GM21717 (cell line): Measurements from ENCODE around the gene KRTAP1-1.
"Not testable (repeated sequence)": the region's sequence is repeated elsewhere in the genome, so short reads cannot be mapped to it uniquely, and the experiment has no call there.

Experiments
- ATAC-seq: cut with Tn5 transposase; IDR thresholded peaks from one replicate; pipeline ENCODE4 v1.9.1; 2021; ENCODE audit warnings: mild to moderate bottlenecking, moderate library complexity; ENCODE audit not compliant: unreplicated experiment

KRTAP1-1 gene

DNA sequence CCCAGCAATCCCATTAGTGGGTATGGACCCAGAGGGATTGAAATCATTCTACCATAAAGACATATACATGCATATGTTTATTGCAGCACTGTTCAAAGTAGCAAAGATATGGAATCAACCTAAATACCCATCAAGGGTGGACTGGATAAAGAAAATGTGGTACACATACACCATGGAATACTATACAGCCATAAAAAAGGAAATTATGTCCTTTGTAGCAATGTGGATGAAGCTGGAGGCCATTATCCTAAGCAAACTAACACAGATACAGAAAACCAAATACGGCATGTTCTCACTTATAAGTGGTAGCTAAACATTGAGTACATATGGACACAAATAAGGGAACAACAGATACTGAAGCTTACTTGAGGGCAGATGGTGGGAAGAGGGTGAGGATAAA lies 16.3 kb upstream of the KRTAP1-1 start:
- no peak for ATAC-seq

DNA sequence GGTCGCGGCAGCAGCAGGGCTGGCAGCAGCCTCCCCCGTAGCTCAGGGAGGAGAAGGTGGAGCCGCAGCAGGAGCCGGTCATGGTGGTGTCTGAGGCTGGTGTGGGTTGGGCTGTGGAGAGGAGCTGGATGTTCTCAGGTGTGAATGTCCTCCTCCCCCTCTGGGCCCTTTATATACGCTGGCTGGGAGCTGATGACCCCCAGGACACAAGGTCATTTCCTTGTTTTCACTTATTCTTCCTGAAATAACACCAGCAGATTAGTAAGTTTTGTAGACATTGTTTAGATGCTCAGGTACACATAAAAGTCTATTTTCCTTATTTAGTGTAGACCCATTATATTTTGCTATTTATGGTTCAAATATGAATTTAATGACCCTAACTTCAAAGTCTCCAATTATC lies 13.9 kb upstream of the KRTAP1-1 start, which contains the start of gene KRTAP2-2:
Gene KRTAP2-2 (minus strand): TSS at position 101 of the 400 bp plus-strand sequence. CDS start 19 bp downstream, at position 82.
- ATAC-seq = not testable (repeated sequence)

DNA sequence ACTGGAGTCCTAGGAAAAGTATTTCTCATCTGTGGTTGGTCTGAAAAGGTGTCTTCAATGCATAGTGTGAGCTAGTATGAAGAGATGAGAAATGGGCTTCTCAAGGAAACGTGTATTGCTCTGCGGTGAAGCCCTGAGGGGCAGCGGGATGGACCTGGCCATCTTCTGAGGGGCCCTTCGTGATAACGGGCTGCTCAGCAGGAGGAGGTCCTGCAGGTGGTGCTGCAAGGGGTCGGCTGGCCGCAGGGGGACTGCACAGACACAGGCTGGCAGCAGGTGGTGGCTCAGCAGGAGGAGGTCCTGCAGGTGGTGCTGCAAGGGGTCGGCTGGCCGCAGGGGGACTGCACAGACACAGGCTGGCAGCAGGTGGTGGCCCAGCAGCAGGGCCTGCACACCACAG lies 13.3 kb upstream of the KRTAP1-1 start:
- not testable (repeated sequence) for ATAC-seq

DNA sequence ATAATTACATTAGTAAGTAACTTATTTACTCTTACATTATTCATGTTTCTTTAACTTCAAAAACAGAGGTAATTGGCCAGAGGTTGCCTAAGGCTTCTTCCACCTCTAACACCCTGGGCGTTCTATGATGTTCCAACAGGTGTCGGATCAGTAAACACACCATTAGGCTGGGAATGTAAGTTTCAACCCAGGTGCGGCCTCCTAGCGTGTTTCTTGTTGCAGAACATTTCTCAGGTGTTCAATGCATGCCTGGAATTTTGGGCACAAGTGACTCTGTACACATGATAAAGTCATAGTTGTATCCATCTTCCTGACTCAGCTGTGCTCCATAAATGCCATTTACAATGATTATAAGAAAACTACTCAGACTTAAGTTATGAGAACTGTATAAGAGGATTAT lies 12.8 kb upstream of the KRTAP1-1 start:
- no peak for ATAC-seq

DNA sequence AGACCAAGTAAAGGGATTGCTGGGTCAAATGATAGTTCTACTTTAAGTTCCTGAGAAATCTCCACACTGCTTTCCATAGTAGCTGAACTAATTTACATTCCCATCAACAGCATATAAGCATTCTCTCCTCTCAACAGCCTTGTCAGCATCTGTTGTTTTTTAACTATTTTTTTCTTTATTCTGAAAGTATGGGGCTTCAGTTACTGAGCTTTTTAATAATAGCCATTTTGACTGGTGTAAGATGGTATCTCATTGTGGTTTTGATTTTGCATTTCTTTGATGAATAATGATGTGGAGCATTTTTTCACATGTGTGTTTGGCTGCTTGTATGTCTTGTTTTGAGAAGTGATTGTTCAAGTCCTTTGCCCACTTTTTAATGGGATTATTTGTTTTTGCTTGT lies 11.3 kb upstream of the KRTAP1-1 start:
- ATAC-seq = no peak

DNA sequence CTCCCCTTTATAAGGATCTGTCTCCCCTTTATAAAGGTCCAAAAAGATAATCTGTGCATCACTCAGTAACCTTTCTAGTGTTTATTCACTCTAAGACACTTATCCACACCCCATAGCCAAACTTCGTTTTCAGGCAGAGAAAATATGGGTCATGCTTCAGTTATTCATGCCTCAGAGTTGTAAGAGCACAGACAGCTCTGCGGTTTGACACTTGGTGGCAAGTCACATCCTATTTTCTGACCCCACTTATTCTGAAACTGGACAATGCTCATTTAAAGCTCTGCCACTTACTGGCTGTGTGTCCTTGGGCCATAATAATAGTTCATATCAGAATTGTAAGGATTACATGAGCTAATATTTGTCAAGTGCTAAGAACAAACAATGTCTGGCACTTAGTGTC lies 7.9 kb upstream of the KRTAP1-1 start:
- no peak for ATAC-seq

DNA sequence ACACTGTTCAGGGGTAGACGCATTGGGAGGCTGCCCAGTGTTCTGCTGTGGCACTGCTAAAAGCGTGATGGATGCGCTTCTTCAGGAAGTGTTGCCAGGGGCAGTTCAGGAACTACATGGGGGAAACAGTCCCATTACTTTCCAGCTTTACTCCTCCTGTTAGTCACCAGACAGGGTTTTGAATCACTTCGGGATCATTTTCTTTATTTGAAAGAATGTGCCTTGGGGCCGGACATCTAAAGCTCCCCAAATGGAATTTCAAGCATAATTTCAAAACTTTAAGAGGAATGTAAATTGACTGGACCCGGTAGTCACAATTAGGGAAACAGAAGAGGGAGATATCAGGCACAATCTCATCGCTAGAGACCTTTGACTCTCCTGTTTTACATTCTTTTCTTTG lies 7.2 kb upstream of the KRTAP1-1 start:
- ATAC-seq = no peak

DNA sequence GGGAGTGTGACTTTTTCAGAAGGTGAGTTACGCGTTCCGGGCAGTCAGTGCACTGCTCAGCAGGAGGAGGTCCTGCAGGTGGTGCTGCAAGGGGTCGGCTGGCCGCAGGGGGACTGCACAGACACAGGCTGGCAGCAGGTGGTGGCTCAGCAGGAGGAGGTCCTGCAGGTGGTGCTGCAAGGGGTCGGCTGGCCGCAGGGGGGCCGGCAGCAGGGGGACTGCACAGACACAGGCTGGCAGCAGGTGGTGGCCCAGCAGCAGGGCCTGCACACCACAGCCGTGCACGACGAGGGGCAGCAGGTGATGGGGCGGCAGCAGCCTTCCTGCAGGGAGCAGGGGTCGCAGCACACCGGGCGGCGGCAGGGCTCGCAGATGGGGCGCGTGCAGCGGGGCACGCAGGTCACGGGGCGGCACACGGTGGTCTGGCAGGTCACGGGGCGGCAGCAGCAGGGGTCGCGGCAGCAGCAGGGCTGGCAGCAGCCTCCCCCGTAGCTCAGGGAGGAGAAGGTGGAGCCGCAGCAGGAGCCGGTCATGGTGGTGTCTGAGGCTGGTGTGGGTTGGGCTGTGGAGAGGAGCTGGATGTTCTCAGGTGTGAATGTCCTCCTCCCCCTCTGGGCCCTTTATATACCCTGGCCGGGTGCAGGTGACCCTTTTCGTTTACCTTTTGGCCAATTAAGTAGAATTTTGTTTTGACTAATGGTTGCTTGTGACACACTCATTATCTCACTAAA lies 5.7 kb upstream of the KRTAP1-1 start, which contains the start of gene KRTAP2-1:
Gene KRTAP2-1 (minus strand): TSS at position 582 of the 731 bp plus-strand sequence. CDS start 49 bp downstream, at position 533.
- ATAC-seq = not testable (repeated sequence)

DNA sequence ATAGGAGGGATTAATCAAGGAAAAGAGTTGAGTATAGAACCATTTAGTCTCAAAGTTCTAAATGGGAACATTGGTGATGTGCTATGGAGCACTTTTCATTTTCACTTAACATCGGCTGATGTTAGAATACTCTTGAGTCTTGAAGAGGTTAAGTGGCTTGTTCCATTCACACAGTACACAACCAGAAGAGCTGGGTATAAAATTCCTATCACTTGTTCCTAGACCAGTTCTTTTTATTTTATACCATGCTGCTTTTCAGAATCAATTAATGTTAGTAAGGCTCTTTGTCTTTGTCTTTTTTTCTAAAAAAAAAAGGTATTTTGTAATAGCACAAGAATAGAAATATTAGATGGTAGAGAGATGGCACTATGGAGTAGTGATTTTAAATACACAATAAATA lies 1.7 kb upstream of the KRTAP1-1 start:
- ATAC-seq = no peak

DNA sequence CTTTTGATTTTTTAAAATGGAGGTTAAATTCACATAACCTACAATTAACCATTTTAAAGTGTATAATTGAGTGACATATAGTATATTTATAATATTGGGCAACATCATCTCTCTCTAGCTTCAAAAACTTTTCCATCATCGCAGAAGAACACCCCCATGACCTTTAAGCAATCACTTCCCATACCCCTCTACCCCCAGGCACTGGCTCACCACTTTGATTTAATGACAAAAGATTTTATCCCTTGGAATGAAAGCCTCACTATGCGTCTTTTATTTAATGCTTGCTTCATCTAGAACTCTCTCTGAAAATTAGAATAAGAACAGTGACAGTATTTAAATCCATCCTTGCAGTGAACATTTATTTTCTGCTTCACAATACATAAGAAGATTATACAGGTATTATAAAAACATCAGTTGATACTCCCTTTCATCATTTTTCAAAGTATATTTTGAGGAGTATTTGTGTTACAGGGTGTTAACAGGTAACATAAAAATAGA lies 3.3 kb downstream of the KRTAP1-1 start:
- no peak for ATAC-seq

DNA sequence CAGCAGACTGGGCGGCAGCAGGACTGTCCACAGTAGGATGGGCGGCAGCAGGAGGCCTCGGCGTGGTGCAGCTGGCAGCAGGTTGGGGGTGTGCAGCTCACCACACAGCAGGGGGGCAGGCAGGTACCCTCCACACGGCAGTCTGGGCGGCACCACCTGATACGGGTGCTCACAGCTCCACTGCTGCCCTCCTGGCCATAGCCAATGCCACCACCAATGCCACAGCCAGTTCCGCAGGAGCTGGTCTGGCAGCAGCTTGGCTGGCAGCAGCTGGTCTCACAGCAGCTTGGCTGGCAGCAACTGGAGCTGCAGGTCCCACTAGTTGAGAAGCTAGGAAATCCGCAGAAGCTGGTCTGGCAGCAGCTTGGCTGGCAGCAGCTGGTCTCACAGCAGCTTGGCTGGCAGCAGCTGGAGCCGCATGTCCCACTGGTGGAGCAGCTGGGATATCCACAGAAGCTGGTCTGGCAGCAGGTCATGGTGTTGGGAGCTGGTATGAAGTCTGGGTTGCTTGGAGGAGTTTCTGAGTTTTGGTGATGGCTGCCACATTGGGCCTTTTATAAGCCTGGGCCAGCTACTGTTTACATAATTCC lies 6.8 kb downstream of the KRTAP1-1 start, which contains the start of gene KRTAP1-3:
Gene KRTAP1-3 (minus strand): TSS at position 529 of the 590 bp plus-strand sequence. CDS start 53 bp downstream, at position 476.
- ATAC-seq = not testable (repeated sequence)

DNA sequence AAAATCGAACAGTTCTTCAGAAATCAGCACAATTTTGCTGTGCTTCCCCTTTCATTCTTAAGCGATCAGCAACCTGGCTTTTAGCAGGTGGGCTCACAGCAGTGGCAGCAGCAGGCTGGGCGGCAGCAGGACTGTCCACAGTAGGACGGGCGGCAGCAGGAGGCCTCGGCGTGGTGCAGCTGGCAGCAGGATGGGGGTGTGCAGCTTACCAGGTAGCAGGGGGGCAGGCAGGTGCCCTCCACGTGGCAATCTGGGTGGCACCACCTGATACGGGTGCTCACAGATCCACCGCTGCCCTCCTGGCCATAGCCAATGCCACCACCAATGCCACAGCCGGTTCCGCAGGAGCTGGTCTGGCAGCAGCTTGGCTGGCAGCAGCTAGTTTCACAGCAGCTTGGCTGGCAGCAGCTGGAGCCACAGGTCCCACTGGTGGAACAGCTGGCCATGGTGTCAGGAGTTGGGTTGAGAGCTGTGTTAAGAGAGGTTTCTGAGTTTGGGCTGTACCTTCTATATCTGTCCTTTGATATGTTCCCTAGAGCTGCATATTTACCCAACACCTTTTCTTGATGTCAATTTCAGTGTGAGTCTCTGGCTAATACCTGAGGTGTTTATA lies 11.5 kb downstream of the KRTAP1-1 start, which contains the start of gene KRTAP1-4:
Gene KRTAP1-4 (minus strand): TSS at position 563 of the 613 bp plus-strand sequence. CDS start 117 bp downstream, at position 446.
- no peak for ATAC-seq

DNA sequence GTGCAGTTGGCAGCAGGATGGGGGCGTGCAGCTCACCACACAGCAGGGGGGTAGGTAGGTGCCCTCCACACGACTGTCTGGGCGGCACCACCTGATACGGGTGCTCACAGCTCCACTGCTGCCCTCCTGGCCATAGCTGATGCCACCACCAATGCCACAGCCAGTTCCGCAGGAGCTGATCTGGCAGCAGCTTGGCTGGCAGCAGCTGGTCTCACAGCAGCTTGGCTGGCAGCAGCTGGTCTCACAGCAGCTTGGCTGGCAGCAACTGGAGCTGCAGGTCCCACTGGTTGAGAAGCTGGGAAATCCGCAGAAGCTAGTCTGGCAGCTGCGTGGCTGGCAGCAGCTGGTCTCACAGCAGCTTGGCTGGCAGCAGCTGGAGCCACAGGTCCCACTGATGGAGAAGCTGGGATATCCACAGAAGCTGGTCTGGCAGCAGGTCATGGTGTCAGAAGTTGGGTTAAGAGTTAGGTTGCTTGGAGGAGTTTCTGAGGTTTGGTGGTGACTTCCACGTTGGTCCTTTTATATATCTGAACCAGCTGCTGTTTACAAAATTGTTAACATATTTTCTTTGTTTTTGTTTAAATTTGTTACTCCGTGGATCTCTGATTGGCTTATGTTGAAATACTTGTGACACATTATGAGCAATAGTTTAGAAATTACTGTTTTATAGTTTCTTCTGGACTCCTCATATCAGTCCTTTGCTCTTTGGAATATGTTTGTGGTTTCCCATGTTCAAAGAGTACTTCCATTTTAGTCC lies 14.4 kb downstream of the KRTAP1-1 start, which contains the start of gene KRTAP1-5:
Gene KRTAP1-5 (minus strand): TSS at position 494 of the 757 bp plus-strand sequence. CDS start 53 bp downstream, at position 441.
- no peak for ATAC-seq

DNA sequence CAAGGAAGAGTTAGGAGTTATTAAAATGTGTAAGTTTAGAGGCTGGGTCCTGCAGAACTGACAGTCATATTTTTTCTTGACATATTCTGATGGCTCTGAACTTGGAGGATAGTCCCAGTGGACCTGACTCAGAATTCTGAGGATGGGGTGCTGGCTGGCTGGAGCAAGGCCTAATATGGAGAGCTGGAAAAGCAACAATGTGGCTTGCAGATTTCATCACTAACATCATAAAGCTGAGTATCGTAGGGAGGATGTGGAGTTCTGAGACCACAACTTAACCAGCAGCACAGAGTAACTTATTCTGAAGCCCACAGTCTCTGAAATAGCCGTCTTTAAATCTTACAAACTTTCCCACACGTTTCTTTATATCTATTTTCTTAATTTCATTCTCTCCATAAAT lies 16.6 kb downstream of the KRTAP1-1 start:
- ATAC-seq = no peak

DNA sequence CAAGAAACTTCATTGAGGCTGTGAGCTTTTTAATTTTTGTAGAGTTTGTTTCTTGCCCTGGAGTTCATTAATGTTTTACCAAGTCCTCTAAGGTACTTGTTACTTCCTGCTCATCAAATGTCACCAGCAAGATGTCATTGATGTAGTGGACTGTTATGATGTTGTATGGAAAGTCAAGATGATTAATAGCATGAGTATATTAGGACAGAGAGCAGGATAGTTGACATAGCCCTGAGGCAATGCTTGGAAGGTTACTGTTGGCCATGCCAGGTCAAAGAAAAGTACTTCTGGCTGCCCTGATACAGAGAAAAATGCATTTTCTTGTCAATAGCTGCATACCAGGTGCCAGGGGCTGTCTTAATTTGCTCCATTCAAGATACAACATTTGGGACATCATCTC lies 20.9 kb downstream of the KRTAP1-1 start:
- no peak for ATAC-seq

DNA sequence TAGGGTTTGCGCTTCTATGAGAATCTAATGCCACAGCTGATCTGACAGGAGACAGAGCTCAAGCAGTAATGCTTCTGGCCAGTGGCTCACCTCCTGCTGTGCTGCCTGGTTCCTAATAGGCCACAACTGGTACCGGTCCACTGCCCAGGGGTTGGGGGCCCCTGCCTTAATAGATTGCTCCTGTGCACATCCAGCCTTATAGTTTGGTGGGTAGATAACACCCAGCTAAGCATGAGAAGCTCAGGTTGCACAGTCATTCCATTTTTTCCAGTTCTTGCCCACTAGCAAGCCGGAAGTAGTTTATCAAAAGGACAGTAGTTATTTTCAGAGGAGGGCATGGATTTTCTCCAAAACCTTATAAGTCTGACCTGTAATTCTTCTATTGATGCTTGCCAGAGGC lies 21.8 kb downstream of the KRTAP1-1 start:
- ATAC-seq = no peak

DNA sequence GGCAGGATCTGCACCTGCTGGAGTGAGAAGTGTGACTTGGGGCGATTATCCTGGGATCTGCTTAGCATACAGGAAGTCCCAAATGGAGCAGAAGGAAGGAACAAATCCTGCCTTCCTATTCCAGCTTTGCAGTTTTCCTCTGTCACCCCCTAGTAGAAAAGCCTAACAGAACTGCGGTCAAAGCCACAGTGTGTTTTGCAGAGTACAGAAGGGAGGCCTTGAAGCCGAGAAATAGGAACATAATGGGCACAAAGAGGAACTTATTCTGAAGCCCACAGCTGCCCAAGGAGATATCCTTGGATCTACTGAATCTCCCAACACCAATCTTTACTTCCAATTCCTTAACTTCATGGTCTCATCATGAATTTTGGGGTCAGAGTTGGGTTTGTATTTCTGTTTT lies 22.7 kb downstream of the KRTAP1-1 start:
- ATAC-seq = no peak

DNA sequence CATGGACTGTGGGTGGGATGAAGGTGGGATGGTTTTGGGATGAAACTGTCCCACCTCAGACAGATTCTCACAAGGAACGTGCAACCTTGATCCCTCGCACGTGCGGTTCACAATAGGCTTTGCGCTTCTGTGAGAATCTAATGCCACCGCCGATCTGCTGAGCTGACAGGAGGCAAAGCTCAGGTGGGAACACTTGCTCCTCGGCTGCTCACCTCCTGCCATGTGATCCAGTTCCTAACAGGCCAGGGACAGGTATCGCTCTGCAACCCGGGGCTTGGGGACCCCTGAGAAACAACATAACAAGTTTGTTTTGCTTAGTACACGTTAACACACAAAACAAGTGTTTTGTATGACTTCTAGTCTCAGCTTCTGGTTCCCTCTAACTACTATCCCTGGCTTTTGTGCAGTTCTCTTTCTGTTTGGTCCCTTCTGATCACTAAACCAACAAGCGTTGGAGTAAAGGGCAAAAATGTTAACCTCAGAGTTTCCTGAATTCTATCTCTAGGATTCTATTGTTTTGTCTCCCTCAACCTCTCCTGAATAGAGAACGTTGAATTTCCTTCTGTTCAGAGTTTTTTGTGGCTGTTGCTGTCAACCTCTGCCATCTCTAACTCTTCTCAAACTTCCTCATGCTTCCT lies 24.6 kb downstream of the KRTAP1-1 start:
- ATAC-seq = no peak

DNA sequence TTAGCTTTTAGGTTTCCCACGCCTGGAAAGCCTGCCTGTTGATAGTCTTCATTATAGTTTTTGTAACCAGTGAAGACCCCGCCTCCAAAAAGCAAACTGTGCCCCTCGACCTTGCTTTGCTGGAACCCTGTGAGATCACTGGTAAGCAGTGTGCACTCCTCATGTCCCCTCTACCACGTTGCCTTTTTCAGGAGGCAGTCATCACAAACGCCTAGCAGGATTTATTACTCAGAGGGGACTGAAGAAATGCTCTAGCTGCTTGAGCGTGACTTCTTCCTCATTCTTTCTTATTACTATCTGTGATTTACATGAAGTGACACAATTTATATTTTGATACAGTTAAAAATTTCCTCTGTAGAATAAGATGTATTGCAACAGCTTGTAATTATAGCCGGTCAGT lies 25.8 kb downstream of the KRTAP1-1 start:
- no peak for ATAC-seq

DNA sequence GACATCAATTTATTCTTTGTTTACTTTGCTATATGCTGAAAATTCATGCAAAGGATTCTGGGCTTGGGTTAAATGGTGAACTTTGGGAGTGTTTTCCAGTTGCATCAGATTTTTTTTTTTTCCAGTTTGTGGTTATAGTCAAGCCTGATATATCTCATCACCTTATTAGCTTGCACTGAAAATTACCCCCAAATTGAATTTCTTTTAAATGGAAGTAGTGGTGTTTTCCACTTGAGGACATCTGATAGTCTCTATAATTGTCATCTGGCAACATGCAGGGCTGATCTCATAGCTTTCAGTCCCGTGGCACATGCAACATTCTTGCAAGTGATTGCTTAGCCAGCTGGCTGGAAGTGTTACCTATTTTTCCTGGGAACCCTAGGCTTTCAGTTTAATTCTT lies 27.6 kb downstream of the KRTAP1-1 start:
- no peak for ATAC-seq
